GM20000 (cell line): ENCODE data around the gene KRT9.

Source experiments
- DNase-seq: peaks from one replicate; pipeline ENCODE4 v3.0.0; 2012; ENCODE audit warnings: low spot score
- TF ChIP-seq, protein P1 (sequence below): IDR thresholded peaks from 2 replicates; pipeline ENCODE4 v1.5.1; 2012; ENCODE audit warnings: mild to moderate bottlenecking, control low read depth; ENCODE audit errors: extremely low read depth, missing control alignments

The KRT9 gene

DNA sequence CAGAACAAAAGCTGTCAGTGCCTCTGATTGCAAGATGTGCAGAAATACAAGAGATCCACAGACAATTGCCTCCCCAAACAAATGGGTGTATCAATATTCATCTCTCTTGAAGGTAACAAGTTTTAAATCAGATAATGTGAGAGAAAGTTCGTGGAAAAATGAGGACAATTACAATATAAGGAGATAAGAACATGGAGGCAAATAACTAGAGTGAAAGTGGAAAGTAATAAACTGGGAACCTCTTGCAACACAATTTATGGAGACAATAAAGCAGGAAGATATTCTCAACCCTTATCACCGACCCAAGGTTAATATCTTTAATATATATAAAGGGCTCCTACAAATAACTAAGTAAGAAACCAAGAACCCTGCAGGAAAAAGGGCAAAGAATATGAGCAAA lies 29.5 kb downstream of the KRT9 start:
- TF ChIP-seq, protein P1, sequence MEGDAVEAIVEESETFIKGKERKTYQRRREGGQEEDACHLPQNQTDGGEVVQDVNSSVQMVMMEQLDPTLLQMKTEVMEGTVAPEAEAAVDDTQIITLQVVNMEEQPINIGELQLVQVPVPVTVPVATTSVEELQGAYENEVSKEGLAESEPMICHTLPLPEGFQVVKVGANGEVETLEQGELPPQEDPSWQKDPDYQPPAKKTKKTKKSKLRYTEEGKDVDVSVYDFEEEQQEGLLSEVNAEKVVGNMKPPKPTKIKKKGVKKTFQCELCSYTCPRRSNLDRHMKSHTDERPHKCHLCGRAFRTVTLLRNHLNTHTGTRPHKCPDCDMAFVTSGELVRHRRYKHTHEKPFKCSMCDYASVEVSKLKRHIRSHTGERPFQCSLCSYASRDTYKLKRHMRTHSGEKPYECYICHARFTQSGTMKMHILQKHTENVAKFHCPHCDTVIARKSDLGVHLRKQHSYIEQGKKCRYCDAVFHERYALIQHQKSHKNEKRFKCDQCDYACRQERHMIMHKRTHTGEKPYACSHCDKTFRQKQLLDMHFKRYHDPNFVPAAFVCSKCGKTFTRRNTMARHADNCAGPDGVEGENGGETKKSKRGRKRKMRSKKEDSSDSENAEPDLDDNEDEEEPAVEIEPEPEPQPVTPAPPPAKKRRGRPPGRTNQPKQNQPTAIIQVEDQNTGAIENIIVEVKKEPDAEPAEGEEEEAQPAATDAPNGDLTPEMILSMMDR, result no peak

DNA sequence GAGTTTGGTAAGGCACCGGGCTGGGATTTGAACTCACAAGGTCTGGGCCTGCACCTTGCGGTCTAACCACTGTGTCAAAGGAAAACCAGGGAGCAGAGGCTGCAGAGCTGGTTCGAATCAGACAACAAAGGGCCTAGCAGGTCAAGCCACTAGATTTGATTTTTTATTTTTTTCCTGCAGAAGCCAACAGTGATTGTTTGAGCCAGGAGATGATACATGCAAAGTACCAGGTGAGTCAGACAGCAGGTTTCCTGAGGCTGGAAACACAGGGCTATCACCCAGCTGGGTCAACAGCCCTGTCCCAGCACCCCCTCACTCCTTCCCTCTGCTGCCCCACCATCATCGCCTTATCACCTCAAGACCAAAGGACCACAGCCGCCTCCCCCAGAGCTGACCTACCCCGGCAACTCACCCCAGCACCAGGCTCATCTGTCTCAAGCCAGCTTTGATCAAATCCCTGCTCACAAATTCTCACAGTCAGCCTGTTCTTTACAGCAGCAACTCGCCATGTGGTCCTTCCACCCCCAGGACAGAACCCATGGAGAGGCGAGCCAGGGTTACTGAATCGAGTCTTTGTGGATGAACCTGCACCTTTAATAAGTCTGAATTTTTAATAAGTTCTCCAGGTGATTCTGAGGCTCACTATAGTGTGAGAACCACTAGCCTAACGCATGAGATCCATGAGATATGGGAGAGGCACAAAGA lies 30.8 kb downstream of the KRT9 start:
- TF ChIP-seq, protein P1, result no peak
- no peak for DNase-seq

More for the DNA sequence above, 29.5 kb downstream of the KRT9 start:
- no peak for DNase-seq

DNA sequence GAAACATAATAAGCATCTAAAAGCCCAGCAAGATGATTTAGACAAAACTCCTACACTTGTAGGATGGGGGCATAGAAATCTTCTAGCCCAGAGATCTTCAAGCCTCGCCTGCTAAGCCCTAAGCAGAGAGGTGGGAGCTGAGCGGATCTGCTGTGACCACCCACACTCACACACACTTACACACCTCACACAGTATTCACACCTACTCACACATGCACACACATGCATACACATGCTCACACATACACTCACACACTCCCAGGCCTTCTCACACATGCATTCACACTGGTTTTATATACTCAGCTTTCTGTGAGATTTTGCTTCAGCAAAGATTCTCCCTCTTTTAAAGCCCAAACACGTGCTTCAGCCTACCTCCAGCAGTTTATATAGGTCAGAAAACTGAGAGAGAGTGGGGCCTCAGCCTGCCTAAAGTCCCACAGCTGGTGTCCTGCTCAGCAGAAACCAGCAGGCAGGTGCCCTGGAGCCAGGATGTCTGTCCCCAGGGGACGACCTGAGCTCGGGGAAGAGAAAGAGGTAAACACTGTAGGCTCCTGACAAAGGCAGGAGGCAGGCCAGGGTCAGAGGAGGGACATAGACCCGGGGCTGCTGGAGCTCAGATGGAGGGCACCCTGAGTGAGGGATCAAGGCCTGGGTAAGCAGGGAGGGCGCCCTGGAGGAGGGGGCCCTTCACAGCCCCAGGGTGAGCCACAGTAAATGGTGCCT lies 31.7 kb downstream of the KRT9 start:
- TF ChIP-seq, protein P1, result no peak
- no peak for DNase-seq

DNA sequence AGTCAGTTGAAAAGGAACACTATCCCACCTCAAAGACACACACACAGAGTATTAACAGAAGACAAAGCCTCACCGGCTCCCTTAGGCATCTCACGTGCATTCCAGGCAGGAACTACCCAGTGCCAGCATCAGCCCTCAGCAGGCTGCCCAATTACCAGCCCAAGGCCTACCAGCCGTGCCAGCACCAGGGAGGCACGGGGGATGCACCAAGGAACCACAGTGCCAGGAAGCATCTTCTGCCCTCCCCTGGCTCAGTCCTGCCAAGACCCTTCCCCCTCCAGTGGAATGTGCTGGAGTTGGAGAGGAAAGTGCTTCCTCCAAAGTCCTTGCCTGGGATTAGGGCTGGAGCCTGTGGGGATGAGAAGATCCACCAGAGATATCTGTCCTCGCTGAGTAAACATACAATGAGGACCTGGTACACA lies 32.8 kb downstream of the KRT9 start:
- TF ChIP-seq, protein P1, result no peak
- no peak for DNase-seq

DNA sequence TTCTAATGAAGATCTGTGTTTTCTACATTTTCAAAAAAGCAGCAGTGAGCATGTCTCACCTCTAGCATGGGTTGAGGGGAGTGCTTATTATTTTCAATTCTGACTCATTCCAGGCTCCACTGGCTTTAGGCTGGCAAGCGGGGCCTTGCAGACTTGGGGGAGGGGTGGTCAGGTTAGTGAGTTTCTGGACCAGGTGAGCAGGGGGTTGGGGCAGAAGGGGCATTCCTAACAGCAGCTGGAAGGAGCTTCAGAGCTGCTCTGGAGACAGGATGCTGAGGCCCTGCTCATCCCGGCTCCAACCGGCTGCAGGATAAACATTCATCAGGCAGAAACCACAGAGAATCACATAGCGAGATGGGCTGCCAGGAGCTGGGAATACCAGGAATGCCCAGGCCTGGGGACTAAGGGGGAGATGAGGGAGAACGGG lies 33.3 kb downstream of the KRT9 start:
- DNase-seq, result no peak
- TF ChIP-seq, protein P1, result no peak

DNA sequence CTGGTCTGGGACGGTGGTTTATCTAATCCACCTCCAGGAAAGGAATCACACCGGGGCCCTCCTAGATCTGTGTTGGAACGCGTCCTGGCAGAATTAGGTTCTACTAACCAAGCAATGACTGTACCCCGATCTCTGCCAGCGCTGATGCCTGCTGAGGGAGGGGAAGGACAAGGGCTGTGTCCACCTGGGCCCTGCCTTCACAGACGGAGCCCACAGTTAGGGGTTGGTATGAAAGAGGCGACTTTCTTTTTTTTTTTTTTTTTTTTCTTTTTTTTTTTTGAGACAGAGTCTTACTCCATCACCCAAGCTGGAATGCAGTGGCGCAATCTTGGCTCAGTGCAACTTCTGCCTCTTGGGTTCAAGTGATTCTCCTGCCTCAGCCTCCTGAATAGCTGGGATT lies 33.9 kb downstream of the KRT9 start:
- TF ChIP-seq, protein P1, result no peak
- DNase-seq, result no peak

DNA sequence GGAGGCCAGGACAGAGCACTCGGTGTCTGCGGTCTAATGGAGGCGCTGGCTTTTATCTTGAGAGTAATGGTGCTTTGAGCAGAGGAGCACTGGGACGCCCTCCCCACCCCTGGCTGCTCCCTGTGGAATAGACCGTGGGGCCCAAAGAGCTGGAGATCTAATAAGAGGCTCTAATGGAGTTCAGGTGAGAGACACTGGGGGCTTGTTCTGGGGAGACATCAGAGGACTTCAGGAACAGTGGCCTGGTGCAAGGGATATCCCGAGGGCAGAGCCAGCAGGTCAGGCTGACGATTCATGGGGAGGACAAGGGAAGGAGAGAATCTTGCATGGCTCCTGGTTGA lies 34.3 kb downstream of the KRT9 start:
- TF ChIP-seq, protein P1, result no peak
- no peak for DNase-seq
